Measurements from ENCODE around the gene NINJ2. TPM values are rescaled to one million over a fixed set of nuclear protein-coding genes. Genes with fewer than 3 reads are reported as not detected.

Gene NINJ2
- total RNA-seq, 4 donors from 2014 or later = 3.8 to 8.3 (median 5.2) TPM; not detected in 1

DNA sequence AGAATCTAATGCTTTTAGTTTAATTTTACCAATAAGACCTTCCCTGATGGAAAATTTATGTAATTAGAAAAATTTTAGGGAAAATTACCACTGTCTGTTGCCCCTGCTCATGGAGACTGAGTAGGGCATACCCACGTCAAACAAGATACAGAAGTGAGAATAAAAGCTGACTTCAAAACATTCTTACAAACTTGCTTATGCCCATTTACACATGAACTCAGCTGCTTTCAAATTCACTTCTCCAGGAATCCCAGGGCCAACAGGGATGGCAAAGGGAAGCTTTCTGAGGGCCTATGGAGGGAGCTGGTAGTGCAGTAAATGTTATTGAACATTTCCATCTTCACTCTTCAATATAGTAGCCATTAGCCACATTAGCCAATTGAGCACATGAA is 4.8 kb upstream of the NINJ2 start:
- peaks cover 0 to 3% (median 0%) of the 10 kb centered on the region in 4 donors for H3K4me1 ChIP-seq
- H3K4me3 ChIP-seq = no peak overlapping the region
- no peaks in the 10 kb centered on the region for H3K9me3 ChIP-seq
- DNase-seq = no peak
- H3K27me3 ChIP-seq = no peaks in the 10 kb centered on the region
- no peaks in the 10 kb centered on the region for H3K36me3 ChIP-seq
- TF ChIP-seq, protein P1, sequence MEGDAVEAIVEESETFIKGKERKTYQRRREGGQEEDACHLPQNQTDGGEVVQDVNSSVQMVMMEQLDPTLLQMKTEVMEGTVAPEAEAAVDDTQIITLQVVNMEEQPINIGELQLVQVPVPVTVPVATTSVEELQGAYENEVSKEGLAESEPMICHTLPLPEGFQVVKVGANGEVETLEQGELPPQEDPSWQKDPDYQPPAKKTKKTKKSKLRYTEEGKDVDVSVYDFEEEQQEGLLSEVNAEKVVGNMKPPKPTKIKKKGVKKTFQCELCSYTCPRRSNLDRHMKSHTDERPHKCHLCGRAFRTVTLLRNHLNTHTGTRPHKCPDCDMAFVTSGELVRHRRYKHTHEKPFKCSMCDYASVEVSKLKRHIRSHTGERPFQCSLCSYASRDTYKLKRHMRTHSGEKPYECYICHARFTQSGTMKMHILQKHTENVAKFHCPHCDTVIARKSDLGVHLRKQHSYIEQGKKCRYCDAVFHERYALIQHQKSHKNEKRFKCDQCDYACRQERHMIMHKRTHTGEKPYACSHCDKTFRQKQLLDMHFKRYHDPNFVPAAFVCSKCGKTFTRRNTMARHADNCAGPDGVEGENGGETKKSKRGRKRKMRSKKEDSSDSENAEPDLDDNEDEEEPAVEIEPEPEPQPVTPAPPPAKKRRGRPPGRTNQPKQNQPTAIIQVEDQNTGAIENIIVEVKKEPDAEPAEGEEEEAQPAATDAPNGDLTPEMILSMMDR (IDR thresholded peaks at IDR 0.05) = no peak
- no peak for TF ChIP-seq POLR2A (IDR thresholded peaks at IDR 0.05)
- no peak overlapping the region for H3K27ac ChIP-seq

DNA sequence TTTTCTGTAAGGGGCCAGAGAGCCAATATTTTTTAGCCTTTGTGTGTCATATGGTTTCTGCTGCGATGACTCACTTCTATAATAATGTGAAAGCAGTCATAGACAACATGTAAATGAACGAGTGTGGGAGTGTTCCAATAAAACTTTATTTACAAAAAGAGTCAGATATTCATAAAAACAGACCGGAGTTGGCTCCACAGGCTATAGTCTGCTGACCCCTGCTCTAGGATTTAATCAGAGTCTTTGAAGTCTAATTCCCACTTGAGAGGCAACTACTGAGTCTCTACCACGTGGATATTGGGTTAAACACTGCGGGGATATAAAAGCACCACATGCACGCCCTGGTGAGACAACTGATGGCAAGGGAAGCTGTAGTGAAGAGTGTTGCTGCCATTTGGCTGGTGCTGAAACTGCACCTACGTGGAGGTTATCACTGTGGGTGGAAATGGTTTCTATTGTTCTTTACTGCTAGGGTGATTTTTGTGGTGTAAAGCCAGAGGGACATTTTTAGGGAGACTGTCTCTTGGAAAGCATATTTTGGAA is 3.6 kb upstream of the NINJ2 start:
- no peaks in the 10 kb centered on the region for H3K9me3 ChIP-seq
- H3K27ac ChIP-seq = peak overlapping the region in 1 of 4 donors; percentile 17
- H3K27me3 ChIP-seq = no peaks in the 10 kb centered on the region
- no peak overlapping the region for H3K4me3 ChIP-seq
- TF ChIP-seq POLR2A (IDR thresholded peaks at IDR 0.05) = no peak
- TF ChIP-seq, protein P1 (IDR thresholded peaks at IDR 0.05) = no peak
- DNase-seq = no peak
- peaks cover 0 to 3% (median 0%) of the 10 kb centered on the region in 4 donors for H3K4me1 ChIP-seq
- H3K36me3 ChIP-seq = no peaks in the 10 kb centered on the region

DNA sequence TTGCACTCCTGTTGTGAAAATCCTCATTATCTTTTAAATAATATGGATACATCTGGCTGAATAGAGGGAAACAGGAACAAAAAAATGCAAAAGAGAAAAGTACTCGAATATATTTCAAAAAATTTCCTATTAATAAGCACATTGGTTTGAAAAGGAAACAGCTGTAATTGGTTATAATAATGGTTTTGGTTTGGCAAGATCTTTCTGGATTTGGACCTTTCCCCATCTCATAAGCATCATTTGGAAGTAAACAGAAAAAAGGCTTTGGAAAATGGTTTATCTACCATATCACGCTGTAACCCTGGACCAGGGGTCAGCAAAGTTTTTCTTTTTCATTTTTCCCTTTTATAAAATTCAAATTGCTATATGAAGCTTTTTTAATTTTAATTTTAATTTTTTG is 2.8 kb upstream of the NINJ2 start:
- Histone ChIP-seq H3K27me3 (no peaks in the 10 kb centered on the region), H3K4me1 (peaks cover 0 to 3% (median 0%) of the 10 kb centered on the region in 4 donors), H3K4me3 (no peak overlapping the region), H3K36me3 (no peaks in the 10 kb centered on the region), H3K9me3 (no peaks in the 10 kb centered on the region), H3K27ac (no peak overlapping the region)
- no peak for TF ChIP-seq POLR2A (IDR thresholded peaks at IDR 0.05)
- TF ChIP-seq, protein P1 (IDR thresholded peaks at IDR 0.05) = no peak
- DNase-seq = no peak

DNA sequence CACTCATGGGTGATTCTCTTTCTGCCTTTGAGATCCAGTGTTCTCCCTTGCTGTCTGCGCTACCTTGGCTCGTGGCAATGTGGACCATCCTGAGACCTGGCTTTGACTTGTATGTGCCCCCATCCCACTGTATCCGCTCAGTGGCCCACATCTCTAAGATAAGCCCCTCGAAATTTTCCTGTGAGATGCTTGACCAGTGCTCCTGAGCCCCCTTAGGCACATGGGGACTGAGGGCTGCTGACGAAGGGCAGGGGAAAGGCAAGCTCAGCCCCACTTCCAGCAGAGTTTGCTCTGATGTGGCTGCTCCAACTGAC is 1.5 kb upstream of the NINJ2 start:
- Histone ChIP-seq H3K36me3 (no peaks in the 10 kb centered on the region), H3K27ac (peak overlapping the region in 1 of 4 donors; percentile 31), H3K27me3 (no peaks in the 10 kb centered on the region), H3K4me1 (peaks cover 0 to 3% (median 0%) of the 10 kb centered on the region in 4 donors), H3K9me3 (no peaks in the 10 kb centered on the region), H3K4me3 (no peak overlapping the region)
- no peak for TF ChIP-seq POLR2A (IDR thresholded peaks at IDR 0.05)
- TF ChIP-seq, protein P1 (IDR thresholded peaks at IDR 0.05) = no peak
- DNase-seq = no peak

DNA sequence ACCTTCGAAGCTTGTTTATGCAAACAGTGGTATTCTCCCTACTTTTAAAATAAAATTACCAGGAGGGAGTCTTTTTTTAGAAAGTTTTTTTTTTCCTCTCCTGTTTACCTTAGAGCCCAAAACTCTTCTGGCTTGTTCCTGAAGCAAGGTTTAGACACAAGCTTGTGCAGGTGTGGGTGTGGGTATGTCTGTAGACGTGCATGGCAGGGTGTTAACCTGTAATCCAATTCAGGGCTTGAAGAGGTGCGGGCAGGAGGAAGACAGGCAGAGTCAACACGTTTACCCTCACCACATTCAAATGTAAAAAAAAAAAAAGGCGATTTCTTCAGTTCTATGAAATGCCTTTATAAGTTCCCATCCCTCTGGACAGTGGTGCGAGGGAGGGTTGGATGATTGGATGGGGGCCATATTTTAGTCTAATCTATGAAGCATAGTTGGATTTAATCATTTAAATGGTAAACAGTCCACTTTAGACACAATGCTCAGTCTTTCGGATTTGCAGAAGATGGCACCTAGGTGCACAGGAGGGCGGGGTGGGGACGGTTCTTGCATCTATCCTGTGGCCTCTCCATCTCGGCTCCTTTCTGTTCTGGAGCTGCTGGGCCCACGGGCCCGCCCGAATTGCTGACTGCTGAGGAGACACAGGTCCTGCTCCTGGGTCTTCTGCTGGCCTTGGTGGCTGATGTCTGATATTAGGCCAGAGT is 982 bp upstream of the NINJ2 start:
- no peaks in the 10 kb centered on the region for H3K27me3 ChIP-seq
- no peak overlapping the region for H3K4me3 ChIP-seq
- no peaks in the 10 kb centered on the region for H3K9me3 ChIP-seq
- peaks cover 0 to 3% (median 0%) of the 10 kb centered on the region in 4 donors for H3K4me1 ChIP-seq
- DNase-seq = no peak
- peak overlapping the region in 1 of 4 donors; percentile 31 for H3K27ac ChIP-seq
- no peaks in the 10 kb centered on the region for H3K36me3 ChIP-seq
- TF ChIP-seq, protein P1 (IDR thresholded peaks at IDR 0.05) = no peak
- no peak for TF ChIP-seq POLR2A (IDR thresholded peaks at IDR 0.05)
